B cell (primary cell): Measurements from ENCODE around the gene EPHB3. TPM values are rescaled to one million over a fixed set of nuclear protein-coding genes. Genes with fewer than 3 reads are reported as not detected.
"Not testable (repeated sequence)": the region's sequence is repeated elsewhere in the genome, so short reads cannot be mapped to it uniquely, and the experiment has no call there.

Experiments
- ATAC-seq: fragments of 200-7000 bp; cut with Tn5 transposase; one replicate; pipeline ENCODE4 v1.10.0; 2021; ENCODE audit warnings: low read depth, mild to moderate bottlenecking, moderate number of reproducible peaks, moderate library complexity
- CTCF ChIA-PET: fragments of 350-600 bp; sonication (Branson Sonifier 250); formaldehyde crosslinking; loops from one replicate; lab custom pipeline; 2021; ENCODE audit warnings: antibody characterized with exemption, inconsistent platforms; lab: Charles Lee
- POLR2A ChIA-PET: fragments of 350-600 bp; sonication (Branson Sonifier 250); formaldehyde crosslinking; loops from one replicate; lab custom pipeline; 2021; ENCODE audit warnings: antibody characterized with exemption; lab: Charles Lee
- DNase-seq: peaks from one replicate; pipeline ENCODE4 v3.0.0; 2013
- H2AFZ ChIP-seq: 2 replicates; pipeline ENCODE4 v1.6.1; 2012; ENCODE audit warnings: mild to moderate bottlenecking, low read depth, low read length; ENCODE audit not compliant: insufficient read depth, poor library complexity, severe bottlenecking
- H3K27ac ChIP-seq, 2 donors: 1 replicate in 1 of 2; 2 replicates in 1 of 2; pipeline ENCODE4 v1.5.1; 2012 to 2013; ENCODE audit warnings: low read length in 2 of 2, mild to moderate bottlenecking in 2 of 2, moderate library complexity in 1 of 2
- H3K27me3 ChIP-seq, 4 experiments: fragments of 200-600 bp in 1 of 4; sonication (generic) in 1 of 4; replicated peaks in 1 of 4; 1 replicate in 2 of 4; 2 replicates in 2 of 4; pipeline versions ENCODE4 v1.6.1 to v1.7.0; 2013 to 2016; ENCODE audit warnings: low read length in 3 of 4, mild to moderate bottlenecking in 2 of 4, mixed read lengths in 1 of 4, moderate library complexity in 1 of 4; ENCODE audit not compliant: insufficient read depth in 4 of 4, control insufficient read depth in 3 of 4; ENCODE audit errors: control extremely low read depth in 1 of 4
- H3K36me3 ChIP-seq, 2 experiments: replicated peaks in 1 of 2; 1 replicate in 1 of 2; 2 replicates in 1 of 2; pipeline versions ENCODE4 v1.6.1 to v1.7.1; 2013; ENCODE audit warnings: low read length in 1 of 2; ENCODE audit not compliant: insufficient read depth in 2 of 2, control insufficient read depth in 1 of 2; ENCODE audit errors: control extremely low read depth in 1 of 2, extremely low read depth in 1 of 2
- H3K4me1 ChIP-seq, 2 donors: fragments of 200-600 bp in 1 of 2; sonication (generic) in 1 of 2; 1 replicate in 1 of 2; 2 replicates in 1 of 2; pipeline versions ENCODE4 v1.5.1 to v1.6.1; 2013 to 2017; ENCODE audit warnings: low read length in 2 of 2; ENCODE audit not compliant: control insufficient read depth in 2 of 2, insufficient read depth in 2 of 2
- H3K4me2 ChIP-seq: replicated peaks from 2 replicates; pipeline ENCODE3; 2012; ENCODE audit warnings: mild to moderate bottlenecking, low read depth, low read length; ENCODE audit not compliant: poor library complexity, severe bottlenecking
- H3K4me3 ChIP-seq, 5 experiments: fragments of 200-600 bp in 1 of 5; sonication (generic) in 1 of 5; 1 replicate in 3 of 5; 2 replicates in 2 of 5; pipeline versions ENCODE4 v1.5.1 to v1.7.0; 2011 to 2016; ENCODE audit warnings: low read length in 4 of 5, mild to moderate bottlenecking in 4 of 5, low read depth in 2 of 5, control low read depth in 1 of 5, moderate library complexity in 1 of 5; ENCODE audit not compliant: insufficient read depth in 1 of 5; ENCODE audit errors: control extremely low read depth in 1 of 5, extremely low read depth in 1 of 5
- H3K79me2 ChIP-seq: fragments of 200-600 bp; sonication (generic); one replicate; pipeline ENCODE4 v1.6.0; 2016; ENCODE audit warnings: low read length; ENCODE audit not compliant: control insufficient read depth, insufficient read depth
- H3K9ac ChIP-seq: fragments of 200-600 bp; sonication (generic); 2 replicates; pipeline ENCODE4 v1.6.1; 2017; ENCODE audit warnings: mild to moderate bottlenecking, low read length, moderate library complexity
- H3K9me3 ChIP-seq, 3 donors: one replicate each; pipeline versions ENCODE4 v1.6.1 to v1.7.1; 2013; ENCODE audit warnings: low read length in 2 of 3; ENCODE audit not compliant: control insufficient read depth in 2 of 3, insufficient read depth in 1 of 3; ENCODE audit errors: control extremely low read depth in 1 of 3
- H4K20me1 ChIP-seq: 2 replicates; pipeline ENCODE4 v1.6.0; 2012; ENCODE audit warnings: mild to moderate bottlenecking, low read length; ENCODE audit not compliant: insufficient read depth, control insufficient read depth, poor library complexity, severe bottlenecking
- H3K27ac Mint-ChIP-seq: one replicate; pipeline ENCODE4 v1.8.0; 2021; ENCODE audit warnings: mixed read lengths
- H3K27me3 Mint-ChIP-seq: one replicate; pipeline ENCODE4 v1.8.0; 2021; ENCODE audit warnings: mixed read lengths
- H3K4me1 Mint-ChIP-seq: one replicate; pipeline ENCODE4 v1.8.0; 2021; ENCODE audit warnings: mixed read lengths
- H3K4me3 Mint-ChIP-seq: one replicate; pipeline ENCODE4 v1.8.0; 2021; ENCODE audit warnings: mixed read lengths
- H3K9me3 Mint-ChIP-seq: one replicate; pipeline ENCODE4 v1.8.0; 2022; ENCODE audit warnings: mixed read lengths; ENCODE audit not compliant: insufficient read depth
- CTCF ChIP-seq: fragments of 200-600 bp; IDR thresholded peaks from one replicate; pipeline ENCODE4 v1.8.0; 2022; ENCODE audit warnings: antibody characterized with exemption, mild to moderate bottlenecking
- EZH2 ChIP-seq: IDR thresholded peaks from 2 replicates; pipeline ENCODE4 v1.6.1; 2012; ENCODE audit warnings: borderline replicate concordance, low read depth, mild to moderate bottlenecking, moderate library complexity, low read length; ENCODE audit not compliant: insufficient read depth, poor library complexity, severe bottlenecking
- WGBS: methylation state at CpG from one replicate; pipeline ENCODE4 v1.1.5; 2013; ENCODE audit warnings: missing lambda C conversion rate; ENCODE audit not compliant: insufficient coverage; 5-methylcytosine and 5-hydroxymethylcytosine counted together
- intact Hi-C: fragments of 100-400 bp; cut with micrococcal nuclease; formaldehyde crosslinking; loops from one replicate; pipeline ENCODE4 v1.10.0; 2022
- polyA plus RNA-seq: library from polyadenylated mRNA; depleted of rRNA; stranded (reverse); fragments of >200 nt; gene quantifications from 2 replicates; pipeline ENCODE4 v1.2.3, GENCODE V29; 2012
- total RNA-seq, 2 donors: library from RNA; stranded (reverse); fragments of 120-200 nt in 1 of 2; gene quantifications; 1 replicate in 1 of 2; 2 replicates in 1 of 2; pipeline versions ENCODE4 v1.2.3 to v1.2.4, GENCODE V29; 2013 to 2022

Gene EPHB3
- total and polyA plus RNA-seq, 2 donors (not counting 1 experiment from before 2014, with no cell fraction given) = 0.06 to 0.07 TPM

GRCh38 chr3:184619787-184620430 is 58.3 kb downstream of the EPHB3 start:
- Mint-ChIP-seq H3K27ac (no peak overlapping the region), H3K4me1 (peaks cover 11% of the 10 kb centered on the region), H3K9me3 (no peaks in the 10 kb centered on the region), H3K27me3 (peaks cover 38% of the 10 kb centered on the region), H3K4me3 (no peak overlapping the region)
- no peak overlapping the region for H3K9ac ChIP-seq
- intact Hi-C loops = no loop called here
- H3K27me3 ChIP-seq = peaks cover 0 to 25% (median 8%) of the 10 kb centered on the region in 4 experiments
- no peak for TF ChIP-seq CTCF
- no peak for TF ChIP-seq EZH2
- peaks cover 7 to 8% of the 10 kb centered on the region in 2 donors for H3K4me1 ChIP-seq
- H3K36me3 ChIP-seq = no peaks in the 10 kb centered on the region
- DNase-seq (no peak), ATAC-seq (no peak)
- no peaks in the 10 kb centered on the region for H3K9me3 ChIP-seq
- no peaks in the 10 kb centered on the region for H4K20me1 ChIP-seq
- no peak overlapping the region for H3K27ac ChIP-seq
- H3K79me2 ChIP-seq = no peaks in the 10 kb centered on the region
- H2AFZ ChIP-seq = no peak overlapping the region
- no peak overlapping the region for H3K4me2 ChIP-seq
- ChIA-PET POLR2A (no interaction called here), CTCF (interaction anchor here (0.5 kb wide), 1 partner anchor 724 kb away, joined by 3 read pairs; no protein-coding TSS in a partner anchor)
- no peak overlapping the region for H3K4me3 ChIP-seq
- WGBS = 84% methylated on average over 5 of the region's 6 CpGs

GRCh38 chr3:184620475-184621119 is 59.0 kb downstream of the EPHB3 start:
- Histone ChIP-seq H2AFZ (no peak overlapping the region), H3K4me2 (no peak overlapping the region), H3K79me2 (no peaks in the 10 kb centered on the region), H3K36me3 (no peaks in the 10 kb centered on the region), H3K27ac (no peak overlapping the region), H3K27me3 (peaks cover 0 to 28% (median 9%) of the 10 kb centered on the region in 4 experiments), H4K20me1 (no peaks in the 10 kb centered on the region), H3K4me1 (peaks cover 7 to 8% of the 10 kb centered on the region in 2 donors), H3K9me3 (no peaks in the 10 kb centered on the region), H3K4me3 (no peak overlapping the region), H3K9ac (no peak overlapping the region)
- intact Hi-C loops = no loop called here
- TF ChIP-seq EZH2 (no peak), CTCF (no peak)
- no peak for DNase-seq
- Mint-ChIP-seq H3K27me3 (peaks cover 37% of the 10 kb centered on the region), H3K9me3 (no peaks in the 10 kb centered on the region), H3K4me3 (no peak overlapping the region), H3K27ac (no peak overlapping the region), H3K4me1 (peaks cover 11% of the 10 kb centered on the region)
- ChIA-PET CTCF (no interaction called here), POLR2A (no interaction called here)
- WGBS = 82% methylated on average over 3 of the region's 7 CpGs
- no peak for ATAC-seq

GRCh38 chr3:184622156-184622555 is 60.6 kb downstream of the EPHB3 start:
- H3K36me3 ChIP-seq, H4K20me1 ChIP-seq, H3K4me3 Mint-ChIP-seq, ATAC-seq, DNase-seq, H2AFZ ChIP-seq, H3K9me3 Mint-ChIP-seq, CTCF ChIA-PET, H3K4me2 ChIP-seq, H3K79me2 ChIP-seq, H3K9ac ChIP-seq, H3K4me3 ChIP-seq, POLR2A ChIA-PET, intact Hi-C loops, H3K4me1 ChIP-seq, H3K27ac ChIP-seq, H3K9me3 ChIP-seq, H3K27ac Mint-ChIP-seq: not testable (repeated sequence)
- WGBS = 94% methylated on average over 13 of the region's 13 CpGs
- peaks cover 28% of the 10 kb centered on the region for H3K27me3 Mint-ChIP-seq
- peaks cover 0 to 28% (median 10%) of the 10 kb centered on the region in 4 experiments for H3K27me3 ChIP-seq
- H3K4me1 Mint-ChIP-seq = peaks cover 11% of the 10 kb centered on the region
